CD4-positive, alpha-beta T cell treated with Interleukin-17A for 1 hour (primary cell): Measurements from ENCODE around the gene TRIM39.
"Not testable (repeated sequence)": the region's sequence is repeated elsewhere in the genome, so short reads cannot be mapped to it uniquely, and the experiment has no call there.

Source experiments
- DNase-seq: peaks from one replicate; pipeline ENCODE4 v3.0.0-alpha.2; 2020

TRIM39 gene

DNA sequence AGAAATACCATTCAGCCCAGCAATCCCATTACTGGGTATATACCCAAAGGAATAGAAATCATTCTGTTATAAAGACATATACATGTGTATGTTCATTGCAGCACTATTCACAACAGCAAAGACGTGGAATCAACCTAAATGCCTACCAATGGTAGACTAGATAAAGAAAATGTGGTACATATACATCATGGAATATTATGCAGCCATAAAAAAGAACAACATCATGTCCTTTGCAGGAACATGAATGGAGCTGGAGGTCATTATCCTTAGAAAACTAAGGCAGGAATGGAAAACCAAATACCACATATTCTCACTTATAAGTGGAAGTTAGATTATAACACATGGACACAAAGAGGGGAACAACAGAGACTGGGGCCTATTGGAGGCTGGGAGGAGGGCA lies 42.6 kb downstream of the TRIM39 start:
- not testable (repeated sequence) for DNase-seq

DNA sequence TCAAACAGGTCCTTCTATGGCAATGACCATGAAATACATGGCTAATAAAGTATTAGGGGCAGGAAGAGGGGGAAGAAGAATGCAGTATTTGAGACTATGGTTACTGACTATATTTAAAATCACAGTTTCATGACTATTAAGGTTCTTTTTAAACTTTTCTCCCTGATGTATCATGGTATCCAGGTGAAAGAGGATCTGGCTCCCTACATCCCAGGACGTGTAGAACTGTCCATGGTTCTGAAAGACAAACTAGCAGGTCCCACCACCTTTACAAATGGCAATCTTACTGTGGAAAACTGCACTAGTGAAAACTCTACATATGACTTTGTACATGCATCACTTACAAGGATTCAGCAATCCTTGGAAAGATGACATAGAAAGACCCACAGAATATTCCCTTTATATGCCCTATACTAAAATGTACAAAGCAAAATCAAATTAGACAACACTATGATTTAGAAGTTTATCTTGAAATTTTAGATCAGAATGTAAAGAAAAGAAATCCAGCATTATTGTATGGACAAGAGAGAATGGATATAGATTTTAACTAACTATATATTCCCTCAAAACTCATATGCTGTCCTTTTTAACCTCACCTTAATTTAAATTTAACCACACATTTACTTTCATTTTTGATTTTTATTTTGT lies 51.7 kb downstream of the TRIM39 start:
- DNase-seq: no peak

DNA sequence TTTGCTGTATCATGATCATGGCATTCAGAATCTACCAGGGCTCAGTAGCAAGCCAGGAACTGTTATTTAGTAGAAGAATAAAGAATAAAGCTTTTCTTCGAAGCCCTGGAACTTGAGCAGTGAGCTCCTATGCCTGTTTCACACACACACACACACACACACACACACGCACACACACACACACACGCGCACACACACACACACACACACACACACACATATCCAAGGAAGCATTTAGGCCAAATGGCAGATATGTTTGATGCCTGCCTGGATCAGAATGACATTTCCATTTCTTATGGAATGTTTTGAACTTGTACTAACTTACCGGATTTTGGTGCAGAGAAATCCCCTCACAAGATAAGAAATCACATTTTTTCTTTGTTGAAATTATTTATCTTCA lies 53.7 kb downstream of the TRIM39 start:
- DNase-seq: no peak

GRCh38 chr6:30386166-30386565 lies 59.4 kb downstream of the TRIM39 start:
- DNase-seq: no peak

GRCh38 chr6:30391240-30391639 lies 64.5 kb downstream of the TRIM39 start:
- DNase-seq: no peak
